Aorta (tissue), 5 donors: ENCODE results near the gene TRAK1. TPM values are rescaled to one million over a fixed set of nuclear protein-coding genes. Genes with fewer than 3 reads are reported as not detected.

Experiments used
- ATAC-seq: fragments of 200-7000 bp; cut with Tn5 transposase; one replicate; pipeline ENCODE4 v1.9.1; 2022; ENCODE audit warnings: moderate library complexity; ENCODE audit not compliant: low FRiP score
- DNase-seq, 2 donors: peaks; one replicate each; pipeline ENCODE4 v3.0.0-alpha.2; 2020
- H3K27ac ChIP-seq, 2 donors: one replicate each; pipeline ENCODE4 v1.5.1; 2013; ENCODE audit warnings: low read length in 2 of 2, mild to moderate bottlenecking in 2 of 2, moderate library complexity in 2 of 2, control low read depth in 1 of 2, inconsistent platforms in 1 of 2, low read depth in 1 of 2
- H3K27me3 ChIP-seq, 2 donors: one replicate each; pipeline ENCODE4 v1.6.1; 2013; ENCODE audit warnings: control low read depth in 1 of 2, low read length in 1 of 2, mild to moderate bottlenecking in 1 of 2, moderate library complexity in 1 of 2; ENCODE audit not compliant: insufficient read depth in 2 of 2, control insufficient read depth in 1 of 2
- H3K36me3 ChIP-seq, 2 donors: one replicate each; pipeline ENCODE4 v1.6.1; 2013; ENCODE audit warnings: control low read depth in 1 of 2, low read length in 1 of 2, mild to moderate bottlenecking in 1 of 2; ENCODE audit not compliant: insufficient read depth in 2 of 2, control insufficient read depth in 1 of 2
- H3K4me1 ChIP-seq, 2 donors: one replicate each; pipeline ENCODE4 v1.6.1; 2013; ENCODE audit warnings: low read length in 2 of 2, control low read depth in 1 of 2, mild to moderate bottlenecking in 1 of 2, moderate library complexity in 1 of 2; ENCODE audit not compliant: insufficient read depth in 2 of 2, control insufficient read depth in 1 of 2
- H3K4me3 ChIP-seq, 2 donors: one replicate each; pipeline ENCODE4 v1.5.1; 2013; ENCODE audit warnings: low read length in 2 of 2, control low read depth in 1 of 2, mild to moderate bottlenecking in 1 of 2
- H3K9me3 ChIP-seq: one replicate; pipeline ENCODE4 v1.6.1; 2013; ENCODE audit warnings: mild to moderate bottlenecking, low read length; ENCODE audit not compliant: control insufficient read depth
- WGBS, 2 donors: extraction: QIAGEN DNeasy Blood & Tissue Kit; methylation state at CpG; one replicate each; pipeline ENCODE4 v1.1.7; 2013; 5-methylcytosine and 5-hydroxymethylcytosine counted together
- intact Hi-C, 2 donors: fragments of 100-400 bp; cut with DNase I; formaldehyde crosslinking; loops; one replicate each; pipeline versions ENCODE4 v1.14.2 to v1.15.0; 2022
- polyA plus RNA-seq, 2 donors: library from polyadenylated mRNA; stranded (reverse); fragments of 200-250 nt; gene quantifications; one replicate each; pipeline ENCODE4 v1.2.3, GENCODE V29; 2013
- total RNA-seq, 2 donors: library from RNA; stranded (reverse); fragmentation: NEBNext Ultra II Directional; extraction: Animal tissue kit (Norgen Biotek cat#: 25700); gene quantifications; one replicate each; pipeline ENCODE4 v1.2.1, GENCODE V29; 2021
- donor health status: healthy with polysubstance abuse.
- donor health status: Bipolar disorder and iron deficiency.
- donor health status: DM: no; HTN: no; CAD: no.
- donor health status: DM: no; HTN: no; CAD: no.
- donor health status: DM: yes; HTN: yes; CAD: no.

TRAK1 gene
- total and polyA plus RNA-seq, 4 donors = 15.7 to 37.7 (median 24.9) TPM

- H3K4me1 ChIP-seq = no peaks in the 10 kb centered on the region
- DNase-seq (no peak), ATAC-seq (no peak)
- no peak within 1 kb of the TSS for H3K27ac ChIP-seq
- H3K36me3 ChIP-seq = no peaks in the 10 kb centered on the region
- peaks cover 5% of the 10 kb centered on the region for H3K9me3 ChIP-seq
- WGBS, 2 donors = 35 to 39% methylated on average over 16 of the region's 16 CpGs
- H3K27me3 ChIP-seq = no peaks in the 10 kb centered on the region
- no peak within 1 kb of the TSS for H3K4me3 ChIP-seq
- intact Hi-C loops = no loop called here
Observed at GRCh38 chr3:42266085-42266484, 174.9 kb downstream of the TRAK1 start, which contains the start of gene CCK. Gene CCK, minus strand, starts transcription at chr3:42266185. Its CDS starts 2,555 bp downstream, at chr3:42263630.

- ATAC-seq (no peak), DNase-seq (no peak)
- Histone ChIP-seq H3K4me3 (no peak overlapping the region), H3K36me3 (no peaks in the 10 kb centered on the region), H3K27me3 (no peaks in the 10 kb centered on the region), H3K9me3 (peaks cover 7% of the 10 kb centered on the region), H3K4me1 (no peaks in the 10 kb centered on the region), H3K27ac (no peak overlapping the region)
- intact Hi-C loops = no loop called here
- 81% methylated on average over 6 of the region's 6 CpGs for WGBS, 2 donors
Observed at GRCh38 chr3:42267878-42268277, 176.7 kb downstream of the TRAK1 start.

GRCh38 chr3:42269647-42270046 lies 178.5 kb downstream of the TRAK1 start:
- Histone ChIP-seq H3K27ac (no peak overlapping the region), H3K4me1 (no peaks in the 10 kb centered on the region), H3K9me3 (peaks cover 7% of the 10 kb centered on the region), H3K36me3 (no peaks in the 10 kb centered on the region), H3K27me3 (no peaks in the 10 kb centered on the region), H3K4me3 (no peak overlapping the region)
- ATAC-seq (no peak), DNase-seq (no peak)
- intact Hi-C loops = no loop called here
- WGBS, 2 donors = 82 to 83% methylated on average over 7 of the region's 7 CpGs

- WGBS, 2 donors = 53 to 83% methylated on average over 1 of the region's 1 CpG
- Histone ChIP-seq H3K36me3 (no peaks in the 10 kb centered on the region), H3K27ac (no peak overlapping the region), H3K27me3 (no peaks in the 10 kb centered on the region), H3K4me3 (no peak overlapping the region), H3K9me3 (peaks cover 7% of the 10 kb centered on the region), H3K4me1 (no peaks in the 10 kb centered on the region)
- intact Hi-C loops = no loop called here
- ATAC-seq (no peak), DNase-seq (no peak)
Observed at GRCh38 chr3:42270561-42270960, 179.4 kb downstream of the TRAK1 start.

GRCh38 chr3:42271786-42272185 lies 180.6 kb downstream of the TRAK1 start:
- Histone ChIP-seq H3K27ac (no peak overlapping the region), H3K4me3 (no peak overlapping the region), H3K36me3 (no peaks in the 10 kb centered on the region), H3K9me3 (peaks cover 7% of the 10 kb centered on the region), H3K27me3 (no peaks in the 10 kb centered on the region), H3K4me1 (no peaks in the 10 kb centered on the region)
- intact Hi-C loops = no loop called here
- ATAC-seq (no peak), DNase-seq (no peak)

- Histone ChIP-seq H3K36me3 (no peaks in the 10 kb centered on the region), H3K9me3 (peaks cover 7% of the 10 kb centered on the region), H3K4me3 (no peak overlapping the region), H3K4me1 (no peaks in the 10 kb centered on the region), H3K27ac (no peak overlapping the region), H3K27me3 (no peaks in the 10 kb centered on the region)
- DNase-seq (no peak), ATAC-seq (no peak)
- intact Hi-C loops = no loop called here
- WGBS, 2 donors = 55 to 61% methylated on average over 2 of the region's 2 CpGs
Observed at GRCh38 chr3:42273361-42273760, 182.2 kb downstream of the TRAK1 start.

- Histone ChIP-seq H3K4me3 (no peak overlapping the region), H3K4me1 (no peaks in the 10 kb centered on the region), H3K27me3 (no peaks in the 10 kb centered on the region), H3K9me3 (peaks cover 7% of the 10 kb centered on the region), H3K27ac (no peak overlapping the region), H3K36me3 (no peaks in the 10 kb centered on the region)
- ATAC-seq (no peak), DNase-seq (no peak)
- intact Hi-C loops = no loop called here
Observed at GRCh38 chr3:42274266-42274665, 183.1 kb downstream of the TRAK1 start.

- Histone ChIP-seq H3K4me3 (no peak overlapping the region), H3K9me3 (peaks cover 7% of the 10 kb centered on the region), H3K36me3 (no peaks in the 10 kb centered on the region), H3K27ac (no peak overlapping the region), H3K27me3 (no peaks in the 10 kb centered on the region), H3K4me1 (no peaks in the 10 kb centered on the region)
- DNase-seq (no peak), ATAC-seq (no peak)
- intact Hi-C loops = no loop called here
- WGBS, 2 donors = 45 to 46% methylated on average over 1 of the region's 1 CpG
Observed at GRCh38 chr3:42275217-42275616, 184.1 kb downstream of the TRAK1 start.
